ENCODE measurements around the gene C14orf132.
A peak's percentile ranks its signal among the peaks of the same experiment; 100 is the strongest.

Gene C14orf132

DNA sequence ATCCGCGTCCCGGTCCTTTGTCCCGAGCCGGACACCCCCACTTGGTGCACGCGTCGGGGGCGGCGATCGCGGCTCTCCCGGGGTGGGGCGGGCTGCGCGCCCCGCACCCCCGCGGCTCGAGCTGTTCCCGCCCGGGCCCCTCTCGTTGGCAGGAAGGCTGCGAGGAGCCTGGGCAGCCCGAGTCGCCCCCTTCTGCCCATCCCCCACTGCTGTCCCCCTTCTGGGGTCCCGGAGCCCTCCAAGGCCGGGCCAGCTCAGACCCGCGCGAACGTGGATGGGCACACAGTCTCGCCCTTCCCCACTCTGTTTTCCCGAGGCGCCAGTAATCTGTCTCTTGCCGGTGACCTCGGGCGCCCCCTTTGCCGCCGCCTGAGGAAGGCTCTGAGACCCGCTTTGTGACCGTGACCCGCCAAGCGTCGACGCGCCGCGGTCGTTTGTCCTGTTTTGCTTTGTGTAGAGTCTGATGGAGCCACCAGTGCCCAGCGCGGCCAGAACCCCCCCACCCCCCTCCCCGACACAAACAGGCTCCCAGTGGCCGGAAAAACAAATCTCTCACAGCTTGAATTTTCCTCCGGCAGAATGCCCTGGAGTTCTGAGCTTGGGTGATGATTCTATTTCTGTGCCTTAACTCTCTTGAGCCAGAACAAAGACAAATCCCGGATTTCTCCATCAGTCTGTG, 610 bp downstream of the C14orf132 start:
- DNase-seq (ENCODE audit: low spot score) (peak; percentile 25), FAIRE-seq (no peak)

DNA sequence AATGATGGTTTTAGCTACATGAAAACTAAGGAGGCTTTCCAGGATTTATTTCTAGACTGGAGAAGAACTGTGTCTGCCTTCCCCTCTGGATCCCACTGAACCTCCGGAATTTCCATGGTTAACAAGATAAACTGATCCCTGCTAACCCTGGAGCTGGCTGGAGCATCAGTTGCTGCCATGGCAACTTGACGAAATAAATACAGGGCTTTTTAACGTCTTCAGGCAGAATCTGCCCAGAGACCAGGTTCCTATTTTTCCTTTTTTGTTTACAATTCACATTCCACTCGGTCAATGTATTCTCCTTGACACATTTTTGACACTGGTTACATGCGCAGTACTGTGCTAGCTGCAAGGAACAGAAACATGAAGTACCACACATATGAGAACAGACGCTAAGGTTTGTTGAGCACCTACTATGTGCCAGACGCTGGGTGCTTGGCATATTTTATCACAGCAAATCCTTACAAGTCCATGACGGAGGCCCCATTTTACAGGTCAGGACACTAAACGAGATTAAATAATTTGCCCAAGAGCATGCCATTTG, 1.7 kb downstream of the C14orf132 start:
- no peak for FAIRE-seq
- no peak for DNase-seq (ENCODE audit: low spot score)

DNA sequence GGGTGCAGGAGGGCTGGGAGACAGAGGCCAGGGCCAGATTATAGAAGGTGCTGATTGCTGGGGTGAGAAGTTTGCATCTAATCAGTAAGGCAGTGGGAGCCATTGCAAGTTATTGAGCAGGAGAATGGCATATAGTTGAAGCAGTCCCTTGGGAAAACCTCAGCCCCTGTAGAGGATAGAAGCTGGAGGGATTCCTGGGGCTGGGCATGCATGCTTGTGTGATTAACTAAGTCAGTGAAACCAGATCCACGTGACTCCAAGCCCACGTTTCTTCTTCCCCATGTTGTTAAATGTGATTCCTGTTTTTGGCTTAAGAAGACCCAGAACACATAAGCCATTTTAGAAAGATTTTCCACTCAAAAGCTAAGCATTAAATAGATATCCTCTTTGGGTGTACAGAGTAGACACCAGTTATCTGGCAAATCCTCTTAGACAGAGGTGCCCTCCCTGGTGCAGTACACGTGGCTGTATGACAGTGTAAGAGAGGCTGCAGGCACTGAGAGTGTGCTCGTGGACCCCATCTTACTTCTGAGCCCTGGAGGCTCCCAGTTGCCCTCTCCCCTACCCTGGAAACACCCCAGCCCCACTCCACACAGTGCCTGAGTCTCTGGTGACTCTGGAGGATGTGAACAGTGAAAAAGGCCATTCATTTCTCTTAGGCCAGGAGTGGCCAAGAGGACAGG, 3.2 kb downstream of the C14orf132 start:
- DNase-seq (ENCODE audit: low spot score) (no peak), FAIRE-seq (no peak)

DNA sequence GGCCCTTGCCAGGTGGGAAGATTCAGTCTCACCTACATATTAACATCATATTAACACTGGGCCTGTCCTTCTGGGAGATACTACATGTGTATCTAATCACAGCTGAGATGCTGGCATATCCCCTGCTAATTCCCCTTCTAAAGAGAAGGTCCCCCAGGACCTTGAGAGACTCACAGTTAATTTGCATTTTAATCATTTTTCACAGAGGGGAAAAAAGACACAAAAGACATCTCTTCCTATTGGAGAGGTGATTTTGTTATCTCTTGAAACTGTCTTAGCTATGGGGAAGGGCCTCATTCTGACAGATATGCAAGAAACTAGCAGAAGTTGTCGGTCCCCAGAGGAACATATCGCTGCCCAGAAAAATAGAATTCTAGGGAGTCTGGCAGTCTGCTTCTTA, 7.5 kb downstream of the C14orf132 start:
- FAIRE-seq (no peak), DNase-seq (ENCODE audit: low spot score) (no peak)

DNA sequence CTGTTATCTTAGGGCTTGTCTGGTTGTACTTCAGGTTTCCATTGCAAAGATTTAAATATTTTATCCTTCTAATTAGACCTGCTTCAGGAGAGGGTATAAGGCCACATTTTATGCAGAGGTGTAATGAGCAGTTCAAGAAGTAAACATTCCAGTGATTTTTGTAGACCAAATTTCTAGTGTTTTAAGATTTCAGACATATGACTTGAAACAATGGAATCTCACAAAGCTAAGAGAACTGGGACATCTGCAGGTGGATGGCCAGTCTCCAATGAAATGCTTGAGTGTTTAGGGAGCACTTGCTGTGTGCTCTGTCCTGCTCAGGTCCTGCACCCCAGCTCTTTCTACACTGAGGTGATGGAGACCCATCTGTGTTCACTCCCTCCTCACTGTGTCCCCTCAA, 7.9 kb downstream of the C14orf132 start:
- FAIRE-seq (no peak), DNase-seq (ENCODE audit: low spot score) (no peak)

DNA sequence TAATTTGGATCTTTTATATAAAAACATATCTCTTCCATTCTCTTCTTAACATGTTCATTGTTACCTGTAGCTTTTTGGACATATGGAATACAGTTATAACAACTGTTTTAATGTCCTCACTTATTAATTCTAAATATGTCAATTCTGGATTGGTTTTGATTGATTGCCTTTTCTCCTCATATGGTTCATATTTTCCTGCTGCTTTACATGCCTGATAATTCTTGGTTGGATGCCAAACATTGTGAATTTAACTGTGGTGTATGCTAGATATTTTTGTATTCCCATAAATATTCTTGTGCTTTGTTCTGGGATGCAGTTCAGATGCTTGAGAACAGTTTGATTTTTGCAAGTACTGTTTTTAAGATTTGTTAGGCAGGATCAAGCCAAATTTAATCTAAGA, 10.8 kb downstream of the C14orf132 start:
- FAIRE-seq (no peak), DNase-seq (ENCODE audit: low spot score) (no peak)

DNA sequence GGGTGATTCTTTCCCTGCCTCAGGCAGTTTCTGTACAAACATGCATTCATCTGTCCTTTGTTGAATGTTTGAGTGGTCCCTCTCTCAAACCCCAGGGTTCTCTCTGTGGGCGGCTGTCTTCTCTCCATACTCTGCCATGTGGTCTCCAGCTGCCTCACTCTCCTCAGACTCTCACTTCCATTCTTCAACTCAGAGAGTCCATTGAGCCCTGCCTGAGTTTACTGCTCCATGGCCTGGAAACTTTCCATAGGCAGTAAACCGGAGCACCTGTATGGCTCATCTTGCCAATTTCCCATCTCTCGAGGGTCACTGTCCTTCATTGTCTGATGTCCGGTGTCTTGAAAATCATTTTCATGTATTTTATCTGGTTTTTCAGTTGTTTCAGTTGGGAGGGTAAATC, 11.3 kb downstream of the C14orf132 start:
- FAIRE-seq (no peak), DNase-seq (ENCODE audit: low spot score) (no peak)

DNA sequence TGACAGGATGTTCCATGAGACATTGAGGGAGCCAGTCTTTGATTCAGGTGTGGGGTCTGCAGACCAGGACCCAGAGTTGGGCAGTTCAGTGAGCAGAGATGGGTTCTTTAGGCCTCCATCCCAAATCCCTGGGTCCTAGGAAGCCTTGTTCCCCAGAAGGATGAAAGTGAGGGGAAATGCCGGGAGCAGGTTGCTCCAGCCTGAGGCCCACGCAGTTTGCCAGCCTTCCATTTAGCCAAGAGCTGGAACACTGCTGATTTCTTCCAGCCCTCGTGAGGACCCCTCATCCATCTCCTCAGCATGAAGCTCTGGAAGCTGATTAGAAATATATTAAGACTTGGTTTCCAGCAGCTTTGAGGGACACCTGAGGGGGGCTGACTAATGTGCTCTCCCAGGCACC, 12.1 kb downstream of the C14orf132 start:
- DNase-seq (ENCODE audit: low spot score), result no peak
- no peak for FAIRE-seq

DNA sequence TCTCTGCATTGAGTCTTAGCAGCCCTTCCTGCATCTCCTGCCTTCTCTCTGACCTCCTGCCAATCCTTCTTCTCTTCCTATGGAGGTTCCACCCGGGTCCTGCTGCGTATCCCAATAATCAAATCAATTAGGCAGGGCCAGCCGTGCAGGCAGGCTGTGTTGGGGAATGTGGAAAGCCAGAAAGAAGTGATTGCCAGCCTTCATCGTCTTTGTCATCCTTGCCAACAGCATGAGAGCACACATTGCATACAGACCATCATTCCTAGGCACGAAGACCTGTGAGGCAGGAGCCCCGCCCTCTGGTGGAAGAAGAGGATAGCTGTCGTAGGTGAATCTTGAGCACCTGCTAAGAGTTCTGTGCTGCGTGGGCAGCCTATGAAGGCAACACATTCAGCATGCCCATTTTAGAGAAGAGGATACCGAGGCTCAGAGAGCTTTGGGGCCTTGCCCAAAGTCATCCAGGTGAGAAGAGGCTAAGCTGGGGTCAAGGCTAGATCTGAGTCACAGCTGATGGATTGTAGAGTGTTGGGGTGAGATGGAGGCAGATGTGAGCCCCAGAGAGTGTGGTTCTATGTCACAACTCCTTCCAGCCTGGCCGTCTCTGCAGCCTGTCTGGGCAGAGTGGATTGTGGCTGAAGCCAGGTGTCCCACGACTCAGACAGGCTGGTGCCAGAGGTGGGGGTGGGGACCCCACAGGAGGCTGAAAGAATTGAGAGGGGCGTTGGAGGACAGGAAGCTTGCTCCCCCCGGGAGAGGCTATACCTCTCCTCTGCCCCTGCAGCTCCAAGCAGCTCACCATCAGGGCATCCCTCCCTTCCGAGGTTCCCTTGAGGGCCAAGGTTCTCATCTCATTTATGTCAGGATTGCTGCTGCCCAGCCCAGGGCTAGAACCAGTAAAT, 12.7 kb downstream of the C14orf132 start:
- DNase-seq (ENCODE audit: low spot score) (no peak), FAIRE-seq (no peak)

DNA sequence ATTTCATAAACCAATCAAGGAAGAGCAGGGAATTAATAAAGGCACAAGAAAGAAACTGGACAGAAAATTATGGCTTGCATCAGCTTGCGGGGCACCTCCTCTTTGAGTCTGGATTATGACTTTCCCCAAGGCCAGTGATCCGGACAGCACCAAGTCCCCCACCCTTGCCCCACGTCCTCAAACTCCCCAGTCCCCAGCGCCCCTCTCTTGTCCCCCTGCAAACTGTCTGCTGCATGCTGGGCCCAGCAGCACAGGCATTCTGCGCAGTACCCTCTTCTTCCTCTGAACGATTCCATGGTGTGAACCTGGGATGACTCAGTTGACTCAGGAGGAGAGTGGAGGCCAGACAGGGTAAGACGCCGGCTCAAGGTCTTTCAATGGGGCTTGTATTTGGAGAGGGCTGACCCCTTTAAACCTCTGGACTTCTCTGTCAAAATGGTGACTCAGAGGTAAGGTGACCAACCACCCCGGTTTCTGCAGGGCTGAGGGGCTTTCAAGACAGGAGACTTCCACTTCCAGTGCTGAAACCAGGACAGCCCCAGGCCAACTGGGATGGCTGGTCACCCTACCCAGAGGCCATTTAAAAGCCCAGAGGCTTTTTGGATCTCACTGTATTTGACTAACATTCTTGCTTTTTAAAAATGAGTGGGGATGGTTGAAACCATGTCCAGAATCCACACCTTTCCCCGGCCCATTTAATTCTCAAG, 13.5 kb downstream of the C14orf132 start:
- no peak for FAIRE-seq
- no peak for DNase-seq (ENCODE audit: low spot score)

DNA sequence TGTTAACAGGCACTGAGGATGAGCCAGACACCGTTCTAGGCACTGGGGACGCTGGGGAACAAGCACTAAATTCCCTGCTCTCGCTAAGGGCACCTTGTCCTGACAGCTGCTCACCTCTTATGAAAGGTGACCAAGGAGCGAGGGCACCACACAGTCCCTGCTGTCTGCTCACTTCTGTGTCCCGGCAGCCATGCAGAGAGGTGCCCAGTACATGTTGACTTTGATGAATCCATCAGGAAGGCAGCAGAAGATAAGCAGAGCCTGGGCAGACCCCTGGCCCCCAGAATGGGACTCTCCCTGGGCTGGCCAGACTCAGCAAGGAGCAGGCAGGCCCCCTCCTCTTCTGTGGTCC, 14.1 kb downstream of the C14orf132 start:
- FAIRE-seq, result no peak
- no peak for DNase-seq (ENCODE audit: low spot score)

DNA sequence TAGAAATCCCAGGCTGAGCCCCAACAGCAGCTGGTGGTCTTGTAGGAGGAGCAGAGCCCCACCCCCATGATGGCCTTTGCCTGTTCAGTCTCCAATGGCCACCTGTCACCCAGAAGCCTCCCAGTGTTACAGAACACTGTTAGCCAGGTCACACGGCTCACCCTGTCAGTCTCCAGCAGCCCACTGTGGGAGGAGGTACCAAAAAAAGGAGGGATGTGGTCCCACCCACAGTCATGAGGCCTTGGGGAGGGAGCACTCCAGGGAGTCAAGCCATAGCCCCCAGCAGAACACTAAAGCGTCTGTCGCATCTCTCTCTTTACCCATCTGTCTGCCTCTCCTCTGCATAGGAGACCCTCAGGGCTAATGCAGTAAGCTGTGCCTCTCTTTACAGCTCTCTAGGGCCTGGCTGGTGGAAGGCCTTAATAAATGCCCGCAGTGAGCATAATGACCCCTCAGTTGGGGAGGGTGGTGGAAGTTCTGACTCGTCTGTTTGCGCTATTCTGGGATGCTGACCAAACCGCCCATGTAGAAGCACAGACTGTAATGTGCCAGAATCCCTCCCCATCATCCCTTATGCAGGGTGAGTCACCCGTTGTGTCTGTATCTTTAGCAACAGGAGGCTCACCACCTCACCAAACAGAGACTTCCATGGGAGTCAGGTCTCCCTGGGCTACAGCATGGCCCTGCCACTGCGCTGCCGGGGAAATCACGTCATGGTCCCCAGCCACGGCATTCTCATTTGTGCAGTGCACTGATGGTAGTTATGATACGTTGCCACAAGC, 14.6 kb downstream of the C14orf132 start:
- FAIRE-seq, result no peak

DNA sequence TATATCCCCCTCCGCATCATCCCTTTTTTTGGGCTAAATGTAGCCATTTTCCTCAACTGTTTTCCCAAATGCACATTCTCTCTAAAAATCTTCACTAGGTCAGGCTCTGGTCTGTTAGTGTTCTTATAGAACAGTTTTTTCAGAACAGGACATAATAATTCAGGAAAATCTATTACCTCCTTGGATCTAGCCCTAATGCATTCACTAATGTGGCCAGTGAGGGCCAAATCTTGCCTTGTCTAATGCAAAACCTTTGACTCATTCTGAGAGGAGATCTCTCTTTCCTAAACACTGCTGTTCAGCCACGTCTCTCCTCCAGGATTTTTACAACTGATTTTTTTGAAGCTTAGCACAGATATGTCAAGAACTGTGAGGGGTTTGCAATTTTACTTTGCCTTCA, 15.5 kb downstream of the C14orf132 start:
- no peak for FAIRE-seq

More for the DNA sequence above, 14.6 kb downstream of the C14orf132 start:
- DNase-seq (ENCODE audit: low spot score), result peak; percentile 51

DNA sequence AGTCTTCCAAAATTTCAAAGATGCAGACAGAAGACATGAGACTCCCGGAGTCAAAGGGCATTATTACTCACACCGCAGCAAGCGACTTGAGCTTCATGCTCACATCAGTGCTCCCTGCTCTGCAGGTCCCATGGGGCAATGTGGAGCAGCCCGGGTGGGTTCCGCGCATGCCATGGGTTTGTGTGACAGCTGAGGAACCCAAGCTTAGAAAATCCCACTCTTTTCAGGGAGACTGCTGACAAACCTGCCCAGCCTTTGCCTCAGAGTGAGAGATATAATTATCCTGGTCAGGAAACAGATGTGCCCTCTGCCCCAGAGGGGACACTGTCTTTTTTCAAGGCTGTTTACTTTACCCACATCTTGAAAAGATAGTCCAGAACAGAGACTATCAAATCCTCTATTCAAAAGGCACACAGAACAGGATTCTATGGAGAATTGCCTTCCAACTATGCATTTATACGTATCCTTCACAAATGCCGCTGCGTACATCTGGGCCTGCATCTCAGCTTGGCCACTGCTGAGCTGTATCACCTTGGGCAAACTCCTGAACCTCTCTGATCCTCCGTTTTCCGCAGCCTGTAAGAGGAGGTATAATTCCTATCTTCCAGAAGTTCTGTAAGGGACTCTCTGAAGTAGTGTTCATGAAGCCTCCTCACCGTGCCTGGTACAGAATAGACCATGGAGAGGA, 16.0 kb downstream of the C14orf132 start:
- no peak for FAIRE-seq
- no peak for DNase-seq (ENCODE audit: low spot score)

More for the DNA sequence above, 15.5 kb downstream of the C14orf132 start:
- DNase-seq (ENCODE audit: low spot score), result no peak

DNA sequence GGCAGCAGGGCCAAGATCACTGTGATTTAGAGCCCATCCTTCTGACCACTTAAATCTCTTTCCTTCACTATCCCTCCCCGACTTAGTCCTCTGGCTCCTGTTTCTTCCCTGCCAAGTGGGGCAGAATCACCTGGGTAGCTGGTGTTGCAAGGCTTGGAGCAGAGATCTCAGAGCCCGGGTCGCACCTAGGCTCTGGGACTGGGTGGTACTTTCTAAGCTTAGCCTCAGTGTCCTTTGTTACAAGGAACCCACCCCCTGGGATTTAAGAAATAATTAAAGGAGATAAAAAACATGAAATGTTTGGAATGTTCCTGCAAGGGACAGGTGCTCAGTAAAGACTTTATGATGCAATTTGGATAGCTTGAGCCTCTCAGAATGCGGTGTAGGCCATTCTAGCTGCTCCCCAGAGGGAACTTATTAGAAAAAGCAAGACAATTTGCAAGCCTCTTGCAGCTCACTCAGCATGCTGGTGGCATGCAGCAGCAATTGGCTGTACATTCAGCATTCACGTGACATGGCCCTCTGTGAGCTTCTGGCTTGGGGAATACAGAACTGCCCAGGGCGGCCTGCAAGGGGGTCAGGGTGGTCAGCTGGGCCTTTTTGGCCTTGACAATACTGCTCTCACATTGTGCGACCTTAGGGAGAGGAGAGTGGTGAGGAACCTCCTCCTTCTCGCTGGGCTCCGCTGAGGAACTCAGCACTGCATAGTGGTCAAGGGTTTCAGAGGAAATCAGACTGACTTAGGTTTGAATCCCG, 16.8 kb downstream of the C14orf132 start:
- DNase-seq (ENCODE audit: low spot score) (no peak), FAIRE-seq (no peak)

DNA sequence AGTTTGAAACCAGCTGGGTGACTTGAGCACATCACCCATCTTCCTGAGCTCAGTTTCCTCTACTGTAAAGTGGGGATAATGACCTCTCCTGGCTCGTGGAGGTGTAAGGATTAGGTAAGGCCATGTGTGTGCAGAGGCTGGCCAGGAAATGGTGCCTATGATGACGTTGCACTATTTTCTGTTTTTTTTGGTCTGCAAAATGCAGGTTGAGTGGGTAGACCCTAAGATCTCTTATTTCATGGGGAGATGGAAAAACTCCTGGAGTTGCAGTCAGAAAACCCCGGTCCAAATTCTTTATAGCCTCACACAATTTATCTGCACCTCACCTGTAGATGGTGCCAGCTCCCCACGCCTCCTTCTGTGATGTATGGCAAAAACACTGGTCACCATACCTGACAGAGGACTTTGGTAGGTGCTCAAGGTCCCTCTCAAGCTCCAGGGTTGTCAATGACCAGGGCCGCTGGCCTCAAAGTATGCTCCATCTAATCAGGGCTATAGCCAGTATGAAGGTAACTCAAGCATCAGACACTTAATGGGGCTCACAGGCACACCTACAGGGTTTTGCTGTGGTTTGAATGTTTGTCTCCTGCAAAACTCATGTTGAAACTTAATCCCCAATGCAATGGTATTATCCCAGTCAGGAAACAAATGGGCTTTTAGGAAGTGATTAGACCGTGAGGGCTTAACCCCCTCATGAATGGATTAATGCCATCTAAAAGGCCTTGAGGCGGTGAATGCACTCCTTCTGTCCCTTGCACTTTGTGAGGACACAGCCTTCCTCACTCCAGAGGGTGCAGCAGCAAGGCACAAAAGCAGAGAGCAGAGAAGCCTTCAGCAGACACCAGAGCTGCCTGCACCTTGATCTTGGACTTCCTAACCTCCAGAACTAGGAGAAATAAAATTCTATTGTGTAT, 17.6 kb downstream of the C14orf132 start:
- FAIRE-seq (no peak), DNase-seq (ENCODE audit: low spot score) (no peak)

DNA sequence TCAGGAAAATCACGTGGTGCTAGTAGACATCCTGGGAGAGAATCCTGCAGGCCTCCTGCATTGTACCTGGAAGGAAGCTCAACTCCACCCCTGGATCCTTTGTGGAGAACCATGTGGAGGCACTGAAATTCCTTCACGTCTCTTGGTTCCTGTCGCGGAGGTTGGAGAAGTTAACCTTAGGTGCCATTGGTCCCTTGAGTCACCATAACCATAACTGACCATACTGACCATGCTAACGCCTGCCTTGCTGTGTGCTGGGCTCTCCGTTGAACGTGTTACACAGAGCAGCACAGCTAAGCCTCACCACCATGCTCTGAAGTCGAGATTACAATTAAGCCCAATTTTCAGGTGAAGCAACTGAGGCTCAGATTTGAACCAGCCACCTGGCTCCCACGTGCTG, 18.6 kb downstream of the C14orf132 start:
- DNase-seq (ENCODE audit: low spot score), result no peak
- FAIRE-seq, result no peak

DNA sequence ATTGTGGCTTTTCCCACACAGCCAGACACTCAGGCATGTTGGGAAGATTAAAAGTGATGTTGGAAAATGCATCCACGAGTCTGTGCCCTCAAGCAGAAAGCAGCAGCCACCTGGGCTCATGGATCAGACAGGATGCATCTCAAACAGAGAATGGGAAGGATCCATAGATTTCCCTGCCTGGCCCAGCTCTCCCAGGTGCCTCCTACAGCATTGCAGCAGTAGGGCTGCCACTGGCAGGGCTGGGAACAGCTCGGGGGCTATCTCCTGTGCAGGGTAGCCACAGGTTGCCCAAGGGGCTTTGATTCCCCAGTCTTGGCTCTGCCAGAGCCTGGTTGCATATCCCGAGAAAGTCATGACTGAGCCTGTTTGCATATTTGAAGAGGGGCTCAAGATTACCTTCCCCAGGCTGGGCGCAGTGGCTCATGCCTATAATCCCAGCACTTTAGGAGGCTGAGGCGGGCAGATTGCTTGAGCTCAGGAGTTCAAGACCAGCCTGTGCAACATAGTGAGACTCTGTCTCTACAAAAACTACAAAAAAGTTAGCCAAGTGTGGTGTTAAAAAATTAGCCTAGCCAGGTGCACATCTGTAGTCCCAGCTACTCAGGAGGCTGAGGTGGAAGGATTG, 19.5 kb downstream of the C14orf132 start:
- no peak for FAIRE-seq
- no peak for DNase-seq (ENCODE audit: low spot score)

Measured in urothelium cell line (cell line).